IMR-90 (cell line): ENCODE data around the gene PODXL2.

Experiments used
- BHLHE40 ChIP-seq: fragments of 150-350 bp; IDR thresholded peaks from 2 replicates; pipeline ENCODE4 v1.6.1; 2016; ENCODE audit warnings: mild to moderate bottlenecking, low read depth, low read length
- CEBPB ChIP-seq: IDR thresholded peaks from 2 replicates; pipeline ENCODE4 v1.6.1; 2012; ENCODE audit warnings: low read depth, low read length, improper control_type of control experiment
- CTCF ChIP-seq: conservative IDR thresholded peaks from 2 replicates; pipeline ENCODE4 v1.5.1; 2012; ENCODE audit warnings: mild to moderate bottlenecking, low read depth, low read length, improper control_type of control experiment
- ELK1 ChIP-seq: fragments of 150-350 bp; IDR thresholded peaks from 2 replicates; pipeline ENCODE4 v1.6.1; 2016; ENCODE audit warnings: low read depth, mild to moderate bottlenecking, low read length, moderate library complexity, borderline replicate concordance
- MAZ ChIP-seq: IDR thresholded peaks from 2 replicates; pipeline ENCODE4 v1.6.1; 2012; ENCODE audit warnings: low read depth, mild to moderate bottlenecking, low read length, improper control_type of control experiment, moderate library complexity, borderline replicate concordance
- POLR2A ChIP-seq: IDR thresholded peaks from 2 replicates; pipeline ENCODE4 v1.6.1; 2012; ENCODE audit warnings: mild to moderate bottlenecking, low read depth, low read length
- RAD21 ChIP-seq: IDR thresholded peaks from 2 replicates; pipeline ENCODE4 v1.6.1; 2012; ENCODE audit warnings: low read length, improper control_type of control experiment
- RCOR1 ChIP-seq: IDR thresholded peaks from 2 replicates; pipeline ENCODE4 v1.6.1; 2012; ENCODE audit warnings: mild to moderate bottlenecking, low read length, improper control_type of control experiment; ENCODE audit not compliant: insufficient replicate concordance
- RFX5 ChIP-seq: IDR thresholded peaks from 2 replicates; pipeline ENCODE4 v1.8.0; 2012; ENCODE audit warnings: low read depth, mild to moderate bottlenecking, low read length, moderate library complexity
- SMC3 ChIP-seq: fragments of 150-350 bp; IDR thresholded peaks from 2 replicates; pipeline ENCODE4 v1.6.1; 2016; ENCODE audit warnings: low read depth, mild to moderate bottlenecking, antibody characterized with exemption, low read length, moderate library complexity
- USF2 ChIP-seq: fragments of 150-350 bp; IDR thresholded peaks from 2 replicates; pipeline ENCODE4 v1.6.1; 2017; ENCODE audit warnings: mild to moderate bottlenecking, antibody characterized with exemption, low read length, low read depth

- TF ChIP-seq RAD21 (no peak), CTCF (no peak), USF2 (no peak), POLR2A (no peak), MAZ (no peak), ELK1 (no peak), RCOR1 (no peak), CEBPB (no peak), BHLHE40 (no peak), SMC3 (no peak), RFX5 (no peak)
Observed at GRCh38 chr3:127711021-127711695, 82.2 kb downstream of the PODXL2 start.
